COLO668 (cell line): Measurements from ENCODE around the gene GRM7.

Experiments
- DNase-seq: peaks from one replicate; lab custom pipeline; 2025; ENCODE audit not compliant: unreplicated experiment; lab: John Stamatoyannopoulos, UW

The GRM7 gene

GRCh38 chr3:7632305-7632704 lies 771.4 kb downstream of the GRM7 start:
- DNase-seq = no peak

- DNase-seq = no peak
These were observed 776.8 kb downstream of the GRM7 start for GRCh38 chr3:7637694-7638093.

GRCh38 chr3:7638103-7638502 lies 777.2 kb downstream of the GRM7 start:
- no peak for DNase-seq

GRCh38 chr3:7640787-7641186 lies 779.9 kb downstream of the GRM7 start:
- DNase-seq = no peak

- DNase-seq = no peak
These were observed 785.9 kb downstream of the GRM7 start for GRCh38 chr3:7646851-7647250.

GRCh38 chr3:7650466-7650865 lies 789.6 kb downstream of the GRM7 start:
- no peak for DNase-seq

- no peak for DNase-seq
These were observed 790.4 kb downstream of the GRM7 start for GRCh38 chr3:7651274-7651673.

GRCh38 chr3:7657214-7658112 lies 796.5 kb downstream of the GRM7 start:
- no peak for DNase-seq

GRCh38 chr3:7658294-7658693 lies 797.4 kb downstream of the GRM7 start:
- no peak for DNase-seq

- no peak for DNase-seq
These were observed 798.2 kb downstream of the GRM7 start for GRCh38 chr3:7659079-7659478.

GRCh38 chr3:7663771-7664170 lies 802.9 kb downstream of the GRM7 start:
- no peak for DNase-seq

GRCh38 chr3:7667774-7668173 lies 806.9 kb downstream of the GRM7 start:
- no peak for DNase-seq

- no peak for DNase-seq
These were observed 808.7 kb downstream of the GRM7 start for GRCh38 chr3:7669641-7670040.

GRCh38 chr3:7678521-7678920 lies 817.6 kb downstream of the GRM7 start:
- DNase-seq = no peak

- no peak for DNase-seq
These were observed 821.9 kb downstream of the GRM7 start for GRCh38 chr3:7682822-7683229.

- DNase-seq = no peak
These were observed 822.5 kb downstream of the GRM7 start for GRCh38 chr3:7683426-7683825.

GRCh38 chr3:7684182-7684715 lies 823.3 kb downstream of the GRM7 start:
- DNase-seq = no peak

- DNase-seq = no peak
These were observed 826.7 kb downstream of the GRM7 start for GRCh38 chr3:7687428-7688147.

- DNase-seq = no peak
These were observed 832.0 kb downstream of the GRM7 start for GRCh38 chr3:7692866-7693265.

- DNase-seq = no peak
These were observed 833.1 kb downstream of the GRM7 start for GRCh38 chr3:7693976-7694375.

- DNase-seq = no peak
These were observed 834.1 kb downstream of the GRM7 start for GRCh38 chr3:7695049-7695448.

GRCh38 chr3:7696320-7696719 lies 835.4 kb downstream of the GRM7 start:
- DNase-seq = no peak
